GM21528 (cell line): Measurements from ENCODE around the gene MIPEP.
"Not testable (repeated sequence)": the region's sequence is repeated elsewhere in the genome, so short reads cannot be mapped to it uniquely, and the experiment has no call there.

Source experiments
- ATAC-seq: cut with Tn5 transposase; IDR thresholded peaks from one replicate; pipeline ENCODE4 v1.9.1; 2021; ENCODE audit warnings: mild to moderate bottlenecking, moderate library complexity; ENCODE audit not compliant: unreplicated experiment, low FRiP score

MIPEP gene

DNA sequence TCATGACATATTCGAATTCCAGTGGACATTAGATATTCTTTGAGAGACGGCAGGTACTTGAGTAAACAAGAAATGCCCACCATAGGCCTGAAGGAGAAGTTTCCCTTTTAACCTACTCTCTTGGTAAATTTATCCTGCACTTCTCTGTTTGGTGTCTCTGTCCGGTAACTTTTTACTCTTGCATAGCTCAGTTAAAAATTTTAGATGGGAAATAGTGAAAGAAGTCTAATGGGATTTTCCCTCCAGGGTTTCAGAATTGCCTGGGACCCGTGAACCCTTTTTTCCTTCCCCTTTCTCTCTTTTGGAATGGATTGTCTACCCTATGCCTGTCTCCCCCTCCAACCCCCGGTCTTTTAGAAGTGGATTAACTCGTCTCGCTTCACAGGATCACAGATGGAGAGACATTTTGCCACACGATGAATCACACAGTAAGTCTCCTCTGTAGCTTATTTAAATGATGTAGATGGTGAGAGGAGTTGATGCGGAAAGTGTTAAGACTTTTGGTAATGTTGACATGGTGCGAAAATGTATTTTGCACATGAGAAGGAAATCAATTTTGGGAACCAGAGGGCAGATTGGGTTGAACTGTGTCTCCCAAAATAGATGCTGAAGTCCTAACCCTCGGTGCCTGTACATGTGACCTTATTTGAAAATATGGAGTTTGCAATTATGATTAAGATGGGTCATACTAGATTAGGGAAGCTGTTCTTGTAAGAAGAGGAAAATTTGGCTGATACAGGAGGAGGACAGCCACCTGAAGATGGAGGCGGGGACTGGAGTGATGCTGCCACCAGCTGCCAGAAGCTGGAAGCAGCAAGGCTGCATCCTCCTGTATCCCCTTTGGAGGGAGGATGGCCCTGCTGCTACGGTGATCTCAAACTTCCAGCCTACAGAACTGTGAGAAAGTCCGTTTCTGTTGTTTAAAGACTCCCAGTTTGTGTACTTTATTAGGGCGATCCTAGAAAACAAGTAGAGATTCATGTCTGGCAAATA is 711 bp upstream of the MIPEP start:
- ATAC-seq = peak; percentile 14

DNA sequence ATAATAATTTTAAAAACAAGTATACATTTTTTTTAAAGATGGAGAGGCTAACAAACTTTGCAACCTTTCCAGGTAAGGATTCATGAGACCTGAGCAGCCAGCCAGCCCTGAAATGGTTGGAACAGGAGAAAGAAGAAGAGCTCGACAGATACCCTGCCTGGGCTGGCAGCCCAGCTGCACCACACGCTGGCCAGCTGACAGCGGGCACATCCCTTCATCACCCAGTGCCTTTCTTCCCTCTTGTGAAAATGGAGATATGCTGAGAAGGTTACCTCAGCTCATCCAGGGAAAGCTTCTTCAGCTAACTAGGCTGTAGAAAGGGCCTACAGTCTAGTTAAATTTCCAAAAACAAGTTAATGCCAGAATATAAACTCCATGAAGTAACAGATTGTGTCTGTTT is 4.8 kb downstream of the MIPEP start:
- not testable (repeated sequence) for ATAC-seq

DNA sequence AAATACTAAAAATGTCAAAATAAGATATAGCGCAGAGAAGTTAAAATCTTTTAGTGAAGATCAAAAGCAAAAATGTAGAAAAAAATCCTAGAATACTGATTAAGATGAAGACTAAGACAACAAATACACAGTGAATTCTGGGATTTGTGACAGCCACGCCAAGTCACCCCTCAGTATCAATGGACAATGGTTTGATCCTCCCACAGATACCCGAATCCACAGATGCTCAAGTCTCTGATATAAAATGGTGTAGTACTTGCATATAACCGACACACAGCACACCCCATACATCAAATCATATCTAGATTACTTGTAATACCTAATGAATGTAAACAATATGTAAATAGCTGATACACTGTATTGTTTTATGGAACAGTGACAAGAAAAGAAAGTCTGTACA is 5.9 kb downstream of the MIPEP start:
- no peak for ATAC-seq

DNA sequence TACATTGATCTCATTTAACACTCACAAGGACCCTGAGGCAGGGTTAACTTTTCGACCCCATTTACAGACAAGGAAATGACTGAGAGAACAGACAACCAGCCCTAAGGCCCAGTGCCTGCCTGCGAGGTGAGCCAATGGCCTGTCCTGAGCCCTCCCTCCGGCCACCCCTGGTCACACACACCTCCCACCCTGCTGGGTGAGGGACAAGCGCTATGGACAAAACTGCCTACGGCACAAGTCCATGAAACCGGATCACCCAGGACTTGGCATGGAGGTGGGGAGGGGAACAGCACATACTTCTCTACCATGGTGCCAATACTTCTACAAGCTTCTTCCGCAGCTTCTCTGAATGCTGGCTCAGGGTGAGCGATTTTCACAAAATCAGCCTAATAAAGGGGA is 7.8 kb downstream of the MIPEP start:
- ATAC-seq = not testable (repeated sequence)

DNA sequence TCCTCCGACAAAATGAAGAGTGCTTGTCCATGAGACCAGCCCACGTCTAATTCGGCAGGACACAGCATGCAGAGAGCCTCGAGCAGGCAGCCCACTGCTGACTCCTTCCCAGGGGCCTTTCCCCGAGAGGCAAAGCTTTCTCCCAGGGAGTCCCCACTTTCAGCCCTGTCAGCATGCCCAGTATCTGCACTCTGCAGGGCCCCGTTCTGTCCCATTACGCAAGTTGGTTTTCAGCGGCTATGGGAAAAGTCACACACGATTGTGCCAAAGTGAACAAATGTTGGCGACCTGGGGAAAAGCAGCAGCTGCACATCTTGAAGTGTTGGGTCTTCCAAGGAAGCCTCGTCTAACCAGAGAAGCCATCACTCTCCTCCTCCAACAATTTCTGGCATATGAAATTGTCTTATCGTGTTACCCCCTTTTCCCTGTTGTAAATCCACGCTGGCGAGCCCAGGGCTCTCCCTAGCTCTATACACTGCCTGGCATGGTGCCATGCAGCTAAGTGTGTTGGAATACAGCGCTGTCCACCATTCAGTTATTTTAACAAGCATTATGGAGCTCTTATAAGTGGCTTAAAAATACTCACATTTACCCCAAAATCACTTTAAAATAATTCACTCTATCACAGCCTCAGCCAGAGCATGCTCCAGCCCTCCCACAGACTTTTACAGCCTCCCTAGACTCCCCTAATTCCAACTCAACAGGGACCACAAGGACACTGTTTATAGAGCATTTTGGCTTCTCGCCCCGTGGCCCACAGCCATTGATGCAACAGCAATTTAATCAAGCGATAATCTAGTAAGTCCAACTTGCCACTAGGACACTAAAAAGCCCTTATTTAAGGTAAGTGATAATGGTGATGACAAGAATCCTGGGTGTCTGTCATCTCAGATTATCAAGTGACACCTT is 8.5 kb downstream of the MIPEP start:
- ATAC-seq = not testable (repeated sequence)

DNA sequence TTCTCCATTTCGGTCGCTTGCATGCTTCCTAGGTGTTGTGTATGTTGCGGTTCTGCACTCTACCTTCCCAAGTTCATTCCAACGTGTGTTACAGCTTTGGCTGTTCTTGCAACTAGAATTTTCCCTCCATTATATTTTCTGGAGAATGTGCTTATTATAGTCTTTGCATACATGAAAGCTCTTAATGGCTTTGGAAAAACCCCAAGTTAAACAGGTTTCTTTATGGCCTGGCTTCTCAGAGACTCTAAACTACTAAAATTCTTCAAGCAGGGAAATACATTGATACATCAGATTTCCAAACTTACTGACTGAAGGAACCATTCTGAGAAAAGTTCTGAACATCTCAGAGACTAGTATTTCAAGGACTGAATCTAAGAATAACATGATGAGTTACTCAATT is 11.9 kb downstream of the MIPEP start:
- no peak for ATAC-seq

DNA sequence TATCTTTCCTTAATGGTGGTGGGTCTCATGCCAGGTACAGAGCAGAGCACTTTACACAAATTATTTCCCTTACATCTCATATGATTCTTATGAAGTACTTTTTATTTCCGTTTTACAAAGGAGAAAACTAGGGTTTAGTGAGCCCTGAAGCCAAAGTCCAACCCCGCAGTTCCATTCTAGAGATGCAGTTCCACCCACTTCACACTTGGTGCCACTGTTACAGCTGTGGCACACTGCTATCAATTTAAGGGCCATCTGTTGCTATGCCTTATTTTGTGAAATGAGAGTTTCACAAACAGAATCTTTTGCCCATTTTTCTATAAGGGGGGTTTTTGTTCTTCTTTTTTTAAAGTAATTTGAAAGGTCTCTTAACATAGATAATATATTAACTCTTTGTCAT is 12.9 kb downstream of the MIPEP start:
- ATAC-seq = no peak

DNA sequence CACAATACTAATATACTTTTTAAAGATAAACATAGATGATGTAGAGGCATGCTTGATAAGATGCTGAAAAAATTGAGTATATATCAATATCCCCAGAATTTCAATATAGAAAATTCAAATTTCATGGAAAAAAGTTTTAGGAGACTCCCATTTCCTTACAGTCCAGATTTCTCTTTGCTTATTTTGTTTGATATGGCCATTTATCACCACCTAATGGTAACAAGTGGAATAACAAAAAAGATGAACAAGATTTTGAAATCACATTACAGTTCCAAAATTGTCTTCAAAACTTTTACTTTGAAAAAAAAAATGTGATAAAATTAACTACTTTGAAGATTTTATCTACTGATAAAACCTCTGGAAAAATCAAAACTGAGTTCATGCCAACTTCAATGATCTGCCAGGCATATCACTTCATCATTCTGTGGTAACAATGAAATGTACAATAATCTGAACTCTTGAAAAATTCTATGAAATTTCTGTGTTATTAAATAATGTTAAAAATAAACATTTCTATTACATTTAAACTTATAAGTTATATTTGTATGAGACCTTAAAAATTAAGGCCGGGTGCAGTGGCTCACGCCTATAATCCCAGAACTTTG is 17.5 kb downstream of the MIPEP start:
- ATAC-seq = no peak

DNA sequence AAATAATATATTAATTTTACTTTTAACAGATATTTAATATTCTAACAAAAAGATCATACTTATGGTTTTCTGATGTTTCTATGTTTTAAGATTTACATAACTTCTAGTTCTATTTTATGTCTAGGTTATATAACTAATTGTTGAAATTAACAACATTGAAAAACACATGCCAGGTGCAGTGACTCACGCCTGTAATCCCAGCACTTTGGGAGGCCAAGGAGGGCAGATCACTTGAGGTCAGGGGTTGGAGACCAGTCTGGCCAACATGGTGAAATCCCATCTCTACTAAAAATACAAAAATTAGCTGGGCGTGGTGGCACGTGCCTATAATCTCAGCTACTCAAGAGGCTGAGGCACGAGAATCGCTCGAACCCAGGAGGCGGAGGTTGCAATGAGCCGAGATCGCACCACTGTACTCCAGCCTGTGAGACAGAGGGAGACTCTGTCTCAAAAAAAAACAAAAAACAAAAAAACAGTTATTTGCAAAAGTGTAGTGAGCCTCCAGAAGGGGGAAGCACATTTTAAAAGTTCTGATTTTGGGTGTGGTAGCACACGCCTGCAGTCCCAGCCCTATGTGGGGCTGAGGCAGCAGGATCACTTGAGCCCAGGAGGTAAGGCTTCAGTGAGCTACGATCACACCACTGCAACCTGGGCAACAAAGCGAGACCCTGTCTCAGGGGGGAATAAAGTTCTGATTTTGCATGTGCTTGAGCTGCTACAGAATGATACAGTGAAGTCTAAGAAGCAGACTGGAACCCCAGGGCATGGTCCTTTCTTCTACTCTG is 18.7 kb downstream of the MIPEP start:
- ATAC-seq = peak; percentile 55

DNA sequence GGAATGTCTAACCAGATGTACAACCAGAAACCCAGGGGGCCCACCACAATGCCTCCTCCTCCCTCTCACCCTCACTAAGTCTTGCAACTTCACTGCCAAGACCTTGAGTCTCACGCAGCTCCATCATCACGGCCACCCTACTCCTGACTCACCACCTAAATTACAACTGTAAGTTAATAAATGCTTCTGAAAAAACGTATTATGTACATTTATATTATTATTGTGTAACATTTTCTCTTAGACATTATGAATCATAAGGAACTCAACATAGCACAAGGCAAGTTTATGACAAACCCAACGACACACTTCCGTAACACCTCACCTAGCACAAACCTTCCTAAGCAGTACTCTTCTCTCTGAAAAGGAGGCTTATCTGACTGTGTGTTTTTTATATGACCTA is 20.7 kb downstream of the MIPEP start:
- ATAC-seq = no peak

DNA sequence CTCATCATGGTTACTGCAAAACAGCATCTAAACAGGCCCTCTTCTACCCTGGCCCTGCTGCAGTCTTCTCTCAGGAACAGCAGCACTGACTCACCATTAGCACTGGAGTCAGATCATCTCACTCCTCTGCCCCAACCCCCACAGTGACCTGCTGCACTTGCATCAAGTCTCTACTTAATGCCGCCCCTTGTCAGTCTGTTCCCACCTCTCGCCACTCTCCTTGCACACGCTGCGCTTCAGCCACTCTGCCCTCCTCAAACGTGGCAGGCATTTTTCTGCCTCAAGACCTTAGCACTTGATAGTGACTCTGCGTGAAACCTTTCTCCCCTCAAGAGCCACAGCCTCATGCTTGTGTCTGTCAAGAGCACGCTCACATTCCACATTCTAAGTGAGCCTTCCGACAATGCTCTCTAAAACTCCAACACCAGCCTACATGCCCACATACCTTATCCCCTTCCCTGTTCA is 22.1 kb downstream of the MIPEP start:
- ATAC-seq = no peak

DNA sequence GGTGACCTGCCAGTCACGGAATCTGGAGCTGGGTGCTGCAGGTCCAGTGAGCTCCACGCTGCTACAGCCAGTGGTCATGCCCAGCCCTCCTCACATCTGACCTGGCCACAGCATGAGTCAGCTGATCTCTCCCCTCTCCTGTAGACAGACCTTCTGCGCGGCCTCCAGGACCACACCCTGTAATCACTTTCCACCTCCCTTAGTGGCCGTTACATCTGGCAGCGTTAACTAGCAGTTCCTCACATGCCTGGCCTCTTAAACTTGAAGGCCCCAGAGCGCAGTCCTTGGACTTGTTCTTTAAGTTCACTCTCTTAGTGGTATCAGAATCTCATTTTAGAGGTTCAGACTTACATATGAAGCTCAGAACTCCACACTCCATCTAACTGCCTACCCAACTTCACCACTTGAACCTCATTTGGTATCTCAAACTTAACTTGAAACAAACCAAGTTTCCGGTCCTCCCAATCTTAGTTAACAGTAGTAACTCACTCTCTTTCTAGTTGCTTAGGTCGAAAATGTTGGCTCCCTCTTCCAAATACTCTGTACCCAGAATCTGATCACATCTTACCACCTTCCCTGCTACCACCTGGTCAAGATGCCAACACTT is 22.7 kb downstream of the MIPEP start:
- no peak for ATAC-seq

DNA sequence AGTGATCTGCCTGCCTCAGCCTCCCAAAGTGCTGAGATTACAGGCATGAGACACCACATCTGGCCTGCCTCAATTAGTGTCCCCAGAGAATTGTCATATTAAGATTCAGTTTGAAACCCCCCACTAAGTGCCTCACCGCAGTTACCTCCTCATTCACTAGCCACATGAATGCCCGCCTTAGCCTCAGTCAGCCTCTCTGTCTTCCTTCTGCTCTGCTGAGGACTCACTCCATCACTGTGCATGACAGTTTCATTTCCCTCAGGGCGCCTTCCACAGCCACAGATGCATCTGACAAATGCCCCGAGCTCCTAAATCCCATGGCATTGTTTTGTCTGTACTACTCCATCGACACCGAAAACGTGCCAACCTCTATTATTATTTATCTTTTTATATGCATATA is 23.3 kb downstream of the MIPEP start:
- no peak for ATAC-seq

DNA sequence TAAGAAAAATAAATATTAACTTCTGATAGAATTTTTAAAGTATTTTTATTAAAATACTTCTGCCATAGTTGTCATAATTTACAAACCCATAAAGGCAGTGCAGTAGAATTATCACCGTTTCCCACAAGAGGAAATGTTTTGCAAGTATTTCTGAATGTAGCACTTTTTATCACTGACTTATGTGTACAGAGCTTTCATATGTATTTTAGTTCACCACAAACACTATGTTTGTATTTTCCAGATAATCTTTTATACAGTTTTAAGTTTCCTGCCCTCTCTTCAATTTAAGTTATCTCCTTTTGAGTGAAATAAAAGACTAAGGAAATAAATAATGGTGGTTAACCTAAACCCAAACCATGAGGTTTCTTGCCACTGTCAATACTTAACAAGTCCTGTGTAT is 24.2 kb downstream of the MIPEP start:
- no peak for ATAC-seq

DNA sequence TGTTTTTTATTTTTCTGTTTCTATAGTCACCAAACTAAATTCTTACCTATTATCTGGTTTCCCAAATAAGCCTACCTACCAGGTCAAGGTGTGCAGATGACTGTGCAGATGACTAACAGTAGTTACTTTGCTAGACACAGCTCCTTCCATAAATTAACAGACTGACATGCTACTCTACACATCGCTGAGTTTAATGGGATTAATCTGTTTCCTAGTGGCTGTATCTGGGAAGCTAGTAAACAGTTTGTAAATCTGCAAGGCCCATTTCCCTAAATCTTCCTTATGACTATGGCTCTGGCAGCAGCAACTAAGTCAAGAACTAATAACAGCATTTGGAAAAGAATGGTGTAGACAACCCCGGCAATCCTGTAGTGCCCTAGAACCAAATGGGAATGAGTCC is 27.9 kb downstream of the MIPEP start:
- no peak for ATAC-seq

DNA sequence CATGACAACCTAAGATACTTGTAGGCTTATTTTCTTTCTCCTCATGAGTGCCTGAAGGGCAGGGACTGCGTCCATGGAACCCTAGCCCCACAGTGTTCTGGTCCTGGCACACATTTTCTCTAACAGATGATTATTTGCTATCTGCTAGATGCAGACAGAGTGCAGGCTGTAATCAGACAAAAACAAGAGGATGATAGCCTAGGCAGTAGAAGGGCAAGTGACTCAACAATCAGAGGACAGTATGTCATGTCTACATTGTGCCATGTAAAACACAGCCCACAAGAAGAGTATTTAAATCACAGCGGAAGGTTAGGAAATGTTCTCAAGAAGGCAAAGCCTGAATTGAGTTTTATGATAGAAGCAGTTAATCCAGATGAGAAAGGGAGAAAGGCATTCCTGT is 29.3 kb downstream of the MIPEP start:
- no peak for ATAC-seq

DNA sequence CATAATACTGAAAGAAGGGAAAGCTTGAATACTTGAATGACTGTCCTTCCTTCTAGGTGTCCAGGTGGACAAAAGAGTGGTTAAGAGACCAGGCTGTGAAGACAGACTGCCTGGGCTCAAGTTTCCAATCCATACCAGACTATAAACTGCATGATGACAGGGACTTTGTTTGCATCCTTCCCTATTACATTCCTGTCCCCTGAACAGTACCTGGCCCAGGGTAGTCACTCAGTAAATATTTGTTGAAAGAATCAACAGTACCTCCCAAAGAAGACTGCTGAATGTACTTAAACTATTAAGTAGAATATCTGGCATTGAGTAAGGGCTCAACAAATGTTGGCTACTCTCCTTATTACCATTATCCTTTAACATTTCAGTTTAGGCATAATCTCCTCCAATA is 29.7 kb downstream of the MIPEP start:
- ATAC-seq = no peak

DNA sequence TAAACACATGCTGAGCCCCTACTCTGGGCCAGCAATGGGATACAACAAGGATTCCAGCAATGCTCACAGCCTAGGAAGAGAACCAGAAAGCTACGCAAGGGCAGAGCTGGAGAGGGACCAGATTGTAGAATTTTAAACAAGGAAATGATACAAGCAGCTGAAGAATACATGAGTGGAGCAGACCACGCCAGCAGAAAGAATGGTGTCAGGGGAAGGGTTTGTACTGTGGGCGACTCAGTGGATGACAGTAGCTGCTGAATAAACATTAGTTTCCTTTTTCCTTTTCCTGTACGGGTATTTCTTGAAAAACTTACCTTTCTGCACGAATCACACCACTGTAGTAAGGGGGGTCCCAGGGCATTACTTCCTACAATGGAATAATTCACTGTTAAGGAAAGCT is 30.7 kb downstream of the MIPEP start:
- ATAC-seq = no peak

DNA sequence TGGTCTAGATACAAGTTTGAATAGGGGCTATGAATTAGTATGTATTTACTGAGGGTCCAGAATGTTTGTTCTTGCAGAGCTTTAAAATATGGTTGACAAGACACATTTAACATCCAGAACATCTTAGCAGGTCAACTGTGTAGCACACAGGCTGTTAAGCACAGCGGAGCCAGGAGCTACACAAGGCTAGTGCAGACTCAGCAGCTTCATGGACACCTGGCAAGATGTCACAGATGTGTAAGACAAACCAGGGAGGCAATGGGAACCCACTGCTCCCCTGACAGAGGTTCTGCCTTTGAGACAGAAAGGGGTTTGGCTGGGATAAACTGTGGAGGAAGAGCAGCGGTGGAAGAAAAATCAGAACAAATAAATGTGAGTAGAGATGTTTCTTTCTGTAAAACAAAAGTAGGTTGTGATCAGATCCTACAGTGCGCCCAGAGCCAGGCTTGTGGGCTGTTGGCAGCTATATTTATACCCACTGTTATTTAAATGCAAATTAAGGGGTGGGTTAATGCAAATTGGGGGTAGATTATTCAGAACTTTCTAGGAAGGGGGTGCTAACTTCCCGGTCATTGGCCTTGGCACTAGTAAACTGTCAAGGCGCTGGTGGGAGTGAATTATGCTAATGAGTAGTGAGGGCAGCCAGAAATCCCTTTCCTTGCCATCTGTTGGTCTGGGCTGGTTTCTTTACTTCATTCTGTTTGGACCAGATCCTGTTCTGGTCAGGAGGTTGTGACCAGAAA is 33.0 kb downstream of the MIPEP start:
- ATAC-seq = no peak
